GM19351 (cell line): ENCODE data around the gene KLHL29.
"Not testable (repeated sequence)": the region's sequence is repeated elsewhere in the genome, so short reads cannot be mapped to it uniquely, and the experiment has no call there.

Experiments used
- ATAC-seq: cut with Tn5 transposase; IDR thresholded peaks from one replicate; pipeline ENCODE4 v1.9.1; 2021; ENCODE audit warnings: mild to moderate bottlenecking, moderate library complexity; ENCODE audit not compliant: unreplicated experiment

The KLHL29 gene

DNA sequence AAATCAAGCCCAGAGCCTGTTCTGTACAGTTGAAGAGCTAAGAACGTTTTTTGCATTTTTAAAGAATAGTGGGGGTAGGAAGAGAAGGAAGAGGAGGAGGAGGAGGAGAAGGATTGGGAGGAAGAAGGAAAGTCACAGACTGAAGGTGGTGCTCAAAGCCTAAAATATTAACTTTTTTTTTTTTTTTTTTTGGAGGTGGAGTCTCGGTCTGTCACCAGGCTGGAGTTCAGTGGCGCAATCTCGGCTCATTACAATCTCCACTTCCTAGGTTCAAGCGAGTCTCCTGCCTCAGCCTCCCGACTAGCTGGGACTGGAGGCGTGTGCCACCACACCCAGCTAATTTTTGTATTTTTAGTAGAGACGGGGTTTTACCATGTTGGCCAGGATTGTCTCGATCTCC, 18.3 kb upstream of the KLHL29 start:
- ATAC-seq = no peak

DNA sequence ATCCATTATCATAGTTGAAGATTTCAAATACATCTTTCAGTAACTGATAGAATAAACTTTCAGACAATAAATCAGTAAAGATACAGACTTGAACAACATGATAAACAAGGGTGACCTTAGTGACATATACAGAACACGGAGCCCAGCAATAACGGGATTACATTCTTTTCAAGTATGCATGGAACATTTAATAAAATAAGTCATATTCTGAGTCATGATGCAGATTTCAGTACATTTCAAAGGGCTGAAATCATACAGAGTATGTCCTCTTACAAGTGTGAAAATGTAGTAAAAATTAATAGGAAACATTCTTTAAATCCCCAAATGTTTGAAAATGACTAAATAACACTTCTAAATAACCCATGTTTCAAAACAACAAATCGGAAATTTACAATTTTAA, 17.2 kb upstream of the KLHL29 start:
- no peak for ATAC-seq

DNA sequence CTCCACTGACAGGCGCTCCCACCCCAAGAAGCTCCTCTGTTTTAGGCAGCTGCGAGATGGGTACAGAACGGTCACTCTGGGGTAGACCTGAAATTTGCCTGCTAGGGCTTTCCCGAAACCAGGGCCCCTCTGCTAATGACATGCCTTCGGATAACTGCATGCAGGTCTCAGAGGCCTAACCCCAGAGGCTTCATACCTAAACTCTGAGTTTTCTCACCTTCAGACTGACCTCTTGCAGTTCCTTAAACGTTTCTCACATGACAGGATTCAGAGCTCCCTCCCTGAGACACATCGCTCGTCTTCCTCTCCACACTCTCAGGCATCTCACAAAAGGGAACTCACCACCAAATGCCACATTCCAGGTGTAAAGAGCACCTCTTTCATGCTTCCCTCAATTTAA, 11.3 kb upstream of the KLHL29 start:
- no peak for ATAC-seq

DNA sequence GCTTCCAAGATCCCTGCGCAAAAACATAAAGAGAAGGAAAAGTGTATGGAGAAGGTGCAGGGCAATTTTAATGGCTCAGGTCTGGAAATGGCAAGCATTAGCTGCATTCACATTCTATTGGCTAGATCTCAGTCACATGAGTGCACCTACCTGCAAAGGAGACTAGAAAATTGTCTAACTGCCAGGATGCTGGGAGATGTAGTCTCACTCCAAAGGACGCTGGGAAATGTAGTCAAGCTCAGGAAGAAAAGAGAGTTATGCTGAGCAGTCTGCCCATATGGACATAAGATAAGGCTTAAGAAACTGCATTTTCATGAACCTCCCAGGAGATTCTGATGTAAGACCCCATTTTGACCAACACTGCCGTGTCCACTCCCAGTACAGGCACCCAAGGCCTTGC, 9.5 kb upstream of the KLHL29 start:
- ATAC-seq = peak; percentile 57

DNA sequence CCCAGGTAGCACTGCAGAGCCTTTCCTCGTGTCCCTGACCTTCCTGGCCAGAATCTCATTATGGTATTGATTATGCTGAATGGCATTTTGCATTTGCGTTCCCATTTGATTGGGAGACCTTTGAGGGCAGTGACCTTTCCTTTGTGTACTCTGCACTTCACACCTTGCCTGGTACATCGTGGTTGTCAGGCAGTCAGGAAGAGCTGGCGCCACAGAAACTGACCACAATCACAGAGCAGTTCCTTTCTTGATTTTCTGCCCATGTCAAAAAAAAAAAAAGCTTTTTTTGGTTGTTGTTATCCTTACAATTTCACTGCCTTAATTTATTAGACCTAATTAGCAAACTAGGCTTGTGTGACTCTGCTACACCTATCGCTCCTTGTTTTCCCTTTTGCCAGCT, 8.9 kb upstream of the KLHL29 start:
- no peak for ATAC-seq

DNA sequence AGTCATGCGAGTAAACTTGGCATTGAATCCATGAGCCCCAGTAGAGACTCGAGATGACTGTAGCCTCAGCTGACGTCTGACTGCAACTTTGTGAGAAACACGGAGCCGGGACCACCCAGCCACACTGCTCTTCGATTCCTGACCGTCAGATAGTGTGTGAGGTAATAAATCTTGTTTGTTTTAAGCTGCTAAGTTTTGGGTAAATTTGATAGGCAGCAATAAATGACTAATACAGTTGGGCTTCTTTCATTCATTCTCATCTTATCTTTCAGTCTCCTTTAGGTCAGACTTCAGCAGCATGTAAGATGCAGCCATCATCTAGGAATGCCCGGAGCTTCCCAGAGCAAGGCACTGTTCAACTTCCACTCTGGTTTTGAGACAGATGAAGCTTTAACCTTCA, 8.0 kb upstream of the KLHL29 start:
- no peak for ATAC-seq

DNA sequence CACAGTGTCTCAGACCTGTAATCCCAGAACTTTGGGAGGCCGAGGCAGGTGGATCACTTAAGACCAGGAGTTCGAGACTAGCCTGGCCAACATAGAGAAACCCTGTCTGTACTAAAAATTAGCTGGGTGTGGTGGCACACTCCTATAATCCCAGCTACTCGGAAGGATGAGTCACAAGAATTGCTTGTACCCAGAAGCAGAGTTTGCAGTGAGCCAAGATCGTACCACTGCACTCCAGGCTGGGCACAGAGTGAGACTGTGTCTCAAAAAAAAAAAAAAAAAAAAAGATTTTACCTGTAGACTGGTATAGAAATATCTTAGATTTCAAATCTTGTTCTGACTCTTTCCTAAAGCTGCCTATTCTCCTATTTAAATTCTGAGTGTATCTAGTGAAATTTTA, 7.2 kb upstream of the KLHL29 start:
- ATAC-seq = no peak

DNA sequence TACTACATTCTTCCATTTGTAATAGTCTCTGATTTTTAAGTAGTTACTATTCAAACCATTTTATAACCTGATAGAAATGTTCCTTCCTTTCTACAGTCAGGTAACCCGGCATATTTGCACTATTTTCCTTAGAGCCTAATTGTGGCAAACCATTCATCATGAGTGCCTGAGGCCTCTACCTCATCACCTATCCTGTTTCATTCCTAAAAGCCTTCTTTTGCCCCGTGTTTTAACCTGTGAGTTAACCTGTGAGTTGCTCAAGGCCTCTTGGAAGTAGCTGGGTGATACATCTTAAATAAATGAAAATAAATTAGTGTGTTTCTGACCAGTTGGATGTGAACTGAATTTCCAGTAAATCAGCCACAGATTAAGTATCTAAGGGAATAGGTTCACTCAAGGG, 6.5 kb upstream of the KLHL29 start:
- no peak for ATAC-seq

DNA sequence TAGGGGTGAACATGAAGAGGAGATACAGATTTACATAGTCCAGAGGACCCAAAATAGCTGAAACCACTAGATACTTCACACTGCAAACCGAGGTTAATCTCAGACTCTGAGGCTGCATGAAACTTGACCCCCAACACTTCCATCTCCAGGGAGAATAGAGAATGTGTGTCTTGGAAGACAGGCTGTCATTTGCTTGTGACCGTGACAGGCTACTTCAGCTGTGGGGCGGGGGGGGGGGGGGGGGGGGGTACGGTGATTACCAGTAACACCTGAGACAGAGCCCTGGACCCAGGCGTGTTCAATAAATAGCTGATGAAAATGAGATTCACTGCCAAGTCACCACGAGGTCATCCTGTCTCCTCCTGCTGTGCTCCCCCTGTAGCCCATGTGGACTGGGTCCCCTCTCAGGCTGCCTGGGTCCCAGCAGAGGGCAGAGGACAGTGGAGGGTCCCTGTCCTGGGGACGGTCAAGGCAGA, 5.7 kb upstream of the KLHL29 start:
- ATAC-seq = peak; percentile 54

DNA sequence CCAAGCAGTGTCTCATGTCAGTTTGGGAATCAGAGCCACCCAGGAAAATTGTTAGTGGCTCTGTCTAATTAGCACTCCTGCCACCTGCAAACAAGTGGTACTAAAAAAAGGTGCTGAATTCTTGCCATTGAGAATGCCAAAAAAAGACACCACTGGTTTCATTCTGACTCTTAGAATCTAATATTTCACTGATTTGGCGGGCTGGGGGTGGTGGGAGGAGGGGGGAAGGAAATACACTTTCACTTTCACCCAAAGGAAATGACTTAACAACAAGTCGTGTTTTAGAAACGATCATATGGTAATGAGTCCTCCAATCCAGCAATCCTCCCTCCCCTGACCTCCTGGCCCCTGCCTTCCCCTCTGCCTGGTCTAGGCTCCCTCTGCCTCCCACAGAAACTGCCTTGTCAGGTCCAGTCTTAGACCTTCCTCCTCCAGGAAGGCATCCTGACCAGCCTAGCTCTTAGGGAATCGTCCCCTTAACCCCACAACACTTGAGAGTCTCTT, 4.4 kb upstream of the KLHL29 start:
- ATAC-seq = peak; percentile 35

DNA sequence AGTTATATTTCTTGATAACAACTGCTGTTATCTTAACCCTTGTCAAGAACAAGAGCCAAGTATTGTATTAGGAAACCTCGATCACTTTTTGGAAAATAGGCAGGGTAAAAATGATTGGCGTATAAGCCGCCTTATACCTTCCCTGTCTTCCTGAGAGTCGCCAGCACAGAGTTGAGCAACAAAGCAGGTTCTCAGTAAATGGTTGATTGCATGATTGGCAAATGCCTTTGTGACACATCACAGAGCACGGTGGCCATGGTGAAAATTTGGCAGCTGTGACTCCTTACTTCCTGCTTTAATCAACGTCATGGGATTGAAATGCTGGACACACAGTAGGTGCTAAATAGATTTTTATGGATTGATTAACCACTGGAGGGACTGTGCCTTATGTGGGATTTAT, 3.9 kb upstream of the KLHL29 start:
- ATAC-seq = no peak

DNA sequence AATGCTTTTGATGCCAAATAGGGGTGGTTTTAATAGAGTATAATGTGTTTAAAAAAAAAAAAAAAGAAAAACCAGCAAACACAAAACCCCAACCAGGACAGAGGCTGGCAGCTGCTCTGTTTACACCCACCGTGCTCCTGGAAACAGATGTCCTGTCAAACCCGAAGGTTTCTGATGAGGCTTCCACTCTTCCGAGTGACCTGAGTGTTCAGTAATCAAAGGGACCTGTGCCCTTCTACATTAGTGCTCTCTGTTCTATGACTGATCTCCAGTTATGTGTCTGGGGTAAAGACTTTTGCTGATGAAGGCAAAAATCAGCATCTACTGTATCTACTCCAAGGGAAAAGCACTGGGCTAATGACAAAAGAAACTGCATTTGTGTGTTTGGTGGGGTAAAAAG, 3.5 kb upstream of the KLHL29 start:
- no peak for ATAC-seq

DNA sequence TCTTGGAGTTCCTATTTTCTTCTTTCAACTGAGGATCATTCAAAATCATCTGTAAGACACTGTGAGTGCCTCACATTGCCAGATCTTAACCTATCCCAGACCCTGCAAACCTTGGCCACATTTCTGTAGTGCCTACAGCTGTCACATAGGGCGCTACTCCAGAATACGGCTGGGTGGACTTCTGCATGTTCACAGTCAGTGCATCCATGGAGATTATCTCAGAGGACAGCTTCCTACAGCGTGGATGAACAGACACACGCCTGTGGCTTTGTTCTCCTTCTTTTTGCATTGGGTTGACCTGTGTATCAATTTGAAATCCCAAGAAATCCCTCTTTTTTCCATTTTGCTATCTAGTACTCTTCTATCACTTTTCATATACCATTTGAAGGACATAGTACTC, 1.9 kb upstream of the KLHL29 start:
- no peak for ATAC-seq

DNA sequence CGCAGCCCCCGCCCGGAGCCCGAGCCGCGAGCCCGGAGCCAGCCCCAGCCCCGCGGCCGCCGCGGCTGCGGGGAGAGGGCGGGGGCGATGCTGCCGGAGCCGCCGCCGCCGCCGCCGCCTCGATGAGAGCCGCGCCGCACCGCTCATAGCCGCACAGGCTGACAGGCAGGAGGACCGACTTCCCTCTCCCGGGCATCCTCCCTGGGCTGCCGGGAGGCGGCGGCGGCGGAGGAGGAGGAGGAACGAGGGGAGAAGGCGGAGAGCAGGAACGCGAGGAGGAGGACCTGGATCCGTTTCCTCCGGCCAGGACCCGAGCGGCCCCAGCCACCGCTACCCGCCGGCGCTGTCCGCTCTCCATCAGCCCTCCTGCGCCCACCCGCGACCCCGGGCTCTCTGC, 370 bp downstream of the KLHL29 start:
- ATAC-seq = peak; percentile 23

DNA sequence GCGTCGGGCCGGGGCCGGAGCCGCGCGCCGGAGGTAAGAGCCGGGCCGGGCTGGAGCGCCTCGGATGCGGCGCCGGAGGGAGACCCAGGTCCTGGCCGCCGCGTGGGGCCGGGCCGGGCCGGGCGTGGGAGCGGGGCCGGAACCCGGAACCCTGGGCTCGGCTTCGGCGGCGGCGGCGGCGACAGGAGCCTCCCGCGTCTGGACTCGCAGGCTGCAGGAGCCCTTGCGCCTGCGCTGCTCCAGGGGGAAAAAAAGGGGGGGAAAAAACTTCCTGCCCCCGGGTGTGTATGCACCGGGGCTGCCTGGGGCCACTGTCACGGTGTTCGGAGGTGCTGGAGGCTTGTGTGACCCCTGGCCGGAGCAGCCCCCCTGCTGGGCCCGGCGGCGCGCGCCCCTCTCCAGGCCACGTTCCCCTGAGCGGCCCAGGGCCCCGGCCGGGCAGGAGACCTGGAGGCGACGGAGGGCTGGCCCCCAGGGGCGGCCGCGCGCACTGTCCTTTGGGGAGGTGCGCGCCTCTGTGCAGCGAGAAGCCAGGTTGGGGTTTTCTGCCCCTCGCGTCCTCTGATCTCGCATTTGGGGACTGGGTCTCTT, 864 bp downstream of the KLHL29 start:
- peak; percentile 21 for ATAC-seq

DNA sequence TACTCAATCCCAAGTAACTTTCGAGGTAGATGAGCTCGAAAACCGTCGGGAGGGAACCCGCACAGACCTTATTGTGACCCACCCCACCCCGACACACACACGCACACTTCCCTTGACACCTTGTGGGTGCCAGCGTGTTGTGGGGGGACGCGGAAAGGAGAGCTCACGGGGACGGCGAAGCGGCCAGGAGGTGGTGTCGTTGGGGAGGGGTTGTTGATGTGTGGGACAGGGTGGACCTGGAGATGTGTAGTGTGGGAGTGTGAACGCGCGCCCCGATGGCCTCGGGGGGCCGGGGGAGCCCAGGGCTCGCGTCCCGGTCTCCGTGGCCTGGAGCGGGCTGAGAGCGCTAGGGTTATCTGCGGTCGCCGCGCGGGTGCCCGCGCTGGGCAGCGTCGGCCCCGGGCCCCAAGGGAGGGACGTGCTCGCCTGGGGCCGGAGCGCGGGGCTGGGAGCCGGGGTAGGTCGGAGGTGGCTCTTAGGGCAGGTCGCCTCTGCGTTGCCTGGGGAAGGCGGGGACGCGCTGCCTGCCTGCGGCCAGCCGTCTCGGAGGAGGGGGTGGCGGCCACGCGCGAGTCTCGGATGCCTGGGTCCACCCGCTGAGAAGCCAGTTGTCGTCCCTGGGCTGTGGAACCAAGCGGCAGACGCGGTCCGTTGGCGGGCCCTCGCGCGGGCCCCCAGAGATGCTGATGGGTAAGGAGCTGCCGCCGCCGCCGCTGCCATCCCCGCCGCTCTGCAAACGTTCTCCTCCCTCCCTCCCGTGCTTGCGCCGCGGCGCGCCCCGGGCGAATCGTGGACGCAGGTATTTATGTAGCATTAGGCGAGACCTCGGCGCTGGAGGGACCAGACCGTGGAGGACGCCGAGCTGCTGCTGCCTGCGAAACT, 1.6 kb downstream of the KLHL29 start:
- peak; percentile 21 for ATAC-seq

DNA sequence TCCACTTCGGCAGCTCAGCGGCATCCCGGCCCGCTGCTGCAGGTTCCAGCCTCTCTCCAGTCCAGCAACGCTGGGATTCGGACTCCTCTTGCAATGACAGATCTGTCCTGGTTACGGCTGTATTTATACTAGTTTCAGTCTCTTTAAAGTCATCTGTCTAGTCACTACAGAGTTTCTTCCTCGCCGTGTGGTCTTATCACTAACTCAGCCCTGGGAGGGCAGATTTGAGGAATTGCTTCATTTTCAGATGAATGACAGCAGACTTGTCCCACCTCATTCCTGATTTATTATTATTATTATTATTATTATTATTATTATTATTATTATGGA, 2.2 kb downstream of the KLHL29 start:
- ATAC-seq = peak; percentile 5

DNA sequence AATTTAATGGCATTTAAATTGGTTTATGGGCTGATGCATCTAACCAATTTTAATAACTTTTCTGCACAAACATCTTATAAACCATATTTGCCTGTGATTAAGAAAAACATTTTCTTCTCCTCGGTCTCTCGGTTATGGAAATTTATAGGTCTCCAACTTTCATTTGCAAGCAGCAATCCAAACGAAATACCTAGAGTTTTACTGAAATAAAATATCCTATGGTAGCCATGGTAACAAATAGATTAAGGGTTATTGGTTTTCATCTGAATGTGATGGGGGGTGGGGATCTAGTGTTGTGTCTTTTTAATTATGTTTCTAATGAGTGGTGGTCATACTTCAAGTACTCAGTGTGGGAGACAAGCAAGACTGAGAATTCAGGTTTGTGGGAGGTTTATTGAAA, 2.9 kb downstream of the KLHL29 start:
- ATAC-seq = no peak

DNA sequence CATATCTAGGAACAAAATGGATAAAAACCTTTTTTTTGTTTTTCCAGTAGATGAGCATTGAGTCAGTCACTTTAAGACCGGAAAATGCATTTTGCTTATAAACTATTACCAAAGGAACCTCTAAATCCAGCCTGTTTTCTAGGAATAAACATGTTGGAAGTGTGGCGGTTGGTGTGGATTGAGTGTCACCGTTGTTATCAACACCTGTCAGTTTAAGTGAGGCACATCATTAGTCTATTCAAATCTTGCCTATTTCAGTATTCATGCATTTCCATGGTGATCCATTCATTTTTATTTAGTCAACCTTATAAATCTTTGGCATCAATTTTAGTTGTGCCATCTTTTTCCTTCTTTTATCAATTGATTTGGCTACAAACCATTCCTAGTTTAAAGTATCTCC, 3.3 kb downstream of the KLHL29 start:
- ATAC-seq = no peak

DNA sequence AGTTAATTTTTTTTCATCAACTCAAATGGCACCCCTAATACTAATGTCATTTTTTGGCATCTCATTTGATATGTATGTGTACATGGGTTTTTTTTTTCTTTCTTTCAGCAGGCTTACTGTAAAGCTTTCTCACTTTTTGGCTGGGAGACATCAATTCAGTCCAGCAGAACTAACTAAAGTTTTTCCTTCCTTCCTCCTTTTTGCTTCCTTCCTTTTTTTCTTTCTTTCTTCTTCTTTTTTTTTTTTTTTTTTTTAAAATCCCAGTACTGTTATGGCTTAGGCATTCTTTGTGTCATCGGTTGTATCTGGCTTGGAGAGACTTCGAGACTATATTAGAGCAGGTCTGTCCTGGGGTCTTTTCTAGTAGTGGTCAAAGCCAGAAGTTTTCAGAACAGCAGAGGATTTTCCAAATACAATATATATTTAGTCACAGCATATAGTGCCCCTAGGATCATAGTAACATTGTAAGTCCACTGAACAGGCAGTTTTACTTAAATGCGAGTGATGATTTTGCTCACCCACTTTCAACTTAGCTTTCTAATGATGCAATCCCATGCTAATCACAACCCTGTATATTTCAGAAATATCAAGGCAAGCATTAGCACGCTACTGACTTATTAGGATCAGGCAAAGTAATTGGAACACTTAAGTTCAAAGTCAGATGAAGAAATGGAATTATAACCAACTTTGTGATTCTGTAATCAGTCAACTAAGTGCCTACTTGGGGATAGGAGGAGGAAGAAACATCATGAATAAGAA, 4.0 kb downstream of the KLHL29 start:
- no peak for ATAC-seq

DNA sequence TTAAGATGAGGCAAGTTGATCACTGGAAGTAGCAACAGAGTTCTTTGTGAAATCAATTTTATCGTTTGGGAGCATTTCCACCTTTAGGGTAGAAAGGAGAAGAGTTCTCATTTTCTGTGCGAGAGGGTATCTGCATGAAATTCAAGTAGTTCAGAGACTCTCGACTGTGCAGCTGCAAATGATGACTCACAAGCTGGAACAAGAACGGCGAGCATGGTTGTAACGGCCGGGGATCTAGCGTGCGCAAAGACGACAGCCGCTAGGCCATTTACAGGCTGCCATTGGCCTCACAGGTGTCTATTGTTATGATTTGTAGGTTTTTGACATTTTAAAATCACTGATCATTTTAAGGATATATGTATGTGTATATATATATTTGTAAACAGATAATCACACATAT, 5.2 kb downstream of the KLHL29 start:
- no peak for ATAC-seq

DNA sequence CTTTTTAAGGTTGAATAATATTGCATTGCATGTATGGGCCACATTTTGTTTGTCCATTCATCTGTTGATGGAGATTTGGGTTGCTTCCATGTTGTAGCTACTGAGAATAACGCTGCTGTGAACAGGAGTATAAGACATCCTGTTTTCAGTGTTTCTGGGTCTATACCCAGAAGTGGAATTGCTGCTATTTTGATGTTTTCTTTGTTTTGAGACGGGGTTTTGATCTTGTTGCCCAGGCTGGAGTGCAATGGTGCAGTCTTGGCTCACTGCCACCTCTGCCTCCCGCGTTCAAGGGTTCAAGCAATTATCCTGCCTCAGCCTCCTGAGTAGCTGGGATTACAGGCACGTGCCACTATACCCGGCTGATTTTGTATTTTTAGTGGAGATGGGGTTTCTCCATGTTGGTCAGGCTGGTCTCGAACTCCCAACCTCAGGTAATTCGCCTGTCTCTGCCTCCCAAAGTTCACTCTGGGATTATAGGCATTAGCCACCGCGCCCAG, 6.3 kb downstream of the KLHL29 start:
- not testable (repeated sequence) for ATAC-seq
